IPS-NIHi7 (cell line): ENCODE measurements around the gene ATAD5.
"Not testable (repeated sequence)": the region's sequence is repeated elsewhere in the genome, so short reads cannot be mapped to it uniquely, and the experiment has no call there.

Source experiments
- DNase-seq: peaks from one replicate; pipeline ENCODE4 v3.0.0; 2012; ENCODE audit warnings: mixed read lengths; ENCODE audit errors: extremely low spot score

ATAD5 gene

GRCh38 chr17:30915833-30916611, 84.3 kb downstream of the ATAD5 start:
- no peak for DNase-seq

DNA sequence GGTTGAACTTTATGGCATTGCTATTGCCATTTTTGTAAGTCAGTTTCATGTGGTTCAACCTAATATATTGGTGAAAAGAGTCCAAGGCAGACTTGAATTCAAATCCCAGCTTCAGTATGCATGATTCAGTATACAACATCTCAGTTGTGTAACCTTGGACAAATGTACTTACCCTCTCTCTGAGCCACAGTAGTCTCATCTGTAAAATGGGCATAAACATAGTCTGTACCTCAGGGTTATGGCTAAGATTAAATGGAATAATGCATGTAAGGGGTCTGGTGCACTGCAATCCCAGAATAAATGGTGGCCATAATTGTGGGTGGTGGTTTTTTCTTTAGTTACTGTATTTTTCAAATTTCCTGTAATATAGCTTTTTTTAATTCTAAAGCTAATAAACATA, 85.3 kb downstream of the ATAD5 start:
- DNase-seq = no peak

GRCh38 chr17:30920282-30920681, 88.5 kb downstream of the ATAD5 start:
- peak; percentile 64 for DNase-seq

- DNase-seq = no peak
Measured at GRCh38 chr17:30920683-30921543, 89.1 kb downstream of the ATAD5 start.

DNA sequence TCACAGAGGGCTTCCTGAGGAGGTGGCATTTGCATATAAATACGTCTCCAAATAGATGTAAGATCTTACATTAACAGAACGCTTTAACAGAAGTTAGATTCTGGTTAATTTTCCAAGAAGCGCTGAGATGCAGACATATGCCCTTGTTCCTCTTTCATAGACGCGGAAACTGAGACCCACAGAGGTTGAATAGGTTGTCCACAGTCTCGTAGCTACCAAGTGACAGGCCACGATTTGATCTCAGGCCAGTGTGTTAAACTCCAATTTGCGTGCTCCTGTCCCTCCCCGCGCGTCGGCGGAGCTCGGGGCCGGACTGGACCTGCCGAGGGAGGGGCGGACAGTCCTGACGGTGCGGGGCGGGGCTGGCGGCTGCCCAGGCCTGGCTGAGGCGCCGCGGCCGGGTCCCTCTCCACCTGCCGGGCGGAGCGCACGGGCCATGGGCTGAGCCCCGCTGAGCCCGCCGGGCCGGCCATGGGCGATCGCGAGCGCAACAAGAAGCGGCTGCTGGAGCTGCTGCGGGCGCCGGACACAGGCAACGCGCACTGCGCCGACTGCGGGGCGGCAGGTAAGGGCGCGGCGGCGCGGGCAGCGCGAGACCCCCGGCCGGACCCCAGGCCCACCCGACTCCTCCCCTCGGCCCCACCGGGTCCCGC, 89.9 kb downstream of the ATAD5 start, which contains the start of gene ADAP2:
Gene ADAP2 (plus strand): TSS at position 402 of the 653 bp plus-strand sequence. CDS start 70 bp downstream, at position 472.
- peak; percentile 70 for DNase-seq

DNA sequence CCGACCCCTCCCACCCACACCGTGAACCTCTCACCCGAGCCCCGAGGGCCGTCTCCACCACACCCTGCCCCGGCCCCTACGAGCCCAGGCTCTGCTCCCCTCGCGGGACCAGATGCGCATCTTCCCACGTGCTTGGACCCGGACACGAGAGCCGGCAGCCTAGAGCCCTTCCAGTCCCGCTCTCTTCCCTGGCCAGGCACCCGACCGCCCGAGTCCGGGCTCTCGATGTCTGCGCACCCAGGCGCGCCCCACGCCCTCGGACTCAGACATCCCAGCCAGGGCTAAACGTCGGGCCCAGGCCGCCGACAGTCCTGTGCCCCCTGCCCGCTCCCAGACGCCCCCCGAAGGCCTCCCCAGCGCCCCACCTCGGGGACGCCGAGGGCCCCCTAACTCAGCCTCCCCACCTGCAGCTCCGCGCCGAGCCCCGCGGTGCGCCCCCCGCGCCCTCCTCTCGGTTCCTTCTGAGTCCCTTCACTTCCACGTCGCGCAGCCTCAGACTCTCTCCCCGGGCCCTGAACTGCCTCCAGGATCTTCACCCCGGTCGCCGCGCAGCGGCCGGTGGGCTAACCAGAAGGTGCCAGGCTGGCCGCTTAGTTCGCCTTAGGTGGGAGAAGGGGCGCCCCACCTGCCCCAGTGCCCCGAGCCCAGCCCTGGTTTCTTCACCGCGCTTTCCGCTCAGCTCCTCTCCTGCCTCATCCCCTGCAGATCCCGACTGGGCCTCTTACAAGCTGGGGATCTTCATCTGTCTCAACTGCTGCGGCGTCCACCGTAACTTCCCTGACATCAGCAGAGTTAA, 90.7 kb downstream of the ATAD5 start:
- DNase-seq = peak; percentile 36

DNA sequence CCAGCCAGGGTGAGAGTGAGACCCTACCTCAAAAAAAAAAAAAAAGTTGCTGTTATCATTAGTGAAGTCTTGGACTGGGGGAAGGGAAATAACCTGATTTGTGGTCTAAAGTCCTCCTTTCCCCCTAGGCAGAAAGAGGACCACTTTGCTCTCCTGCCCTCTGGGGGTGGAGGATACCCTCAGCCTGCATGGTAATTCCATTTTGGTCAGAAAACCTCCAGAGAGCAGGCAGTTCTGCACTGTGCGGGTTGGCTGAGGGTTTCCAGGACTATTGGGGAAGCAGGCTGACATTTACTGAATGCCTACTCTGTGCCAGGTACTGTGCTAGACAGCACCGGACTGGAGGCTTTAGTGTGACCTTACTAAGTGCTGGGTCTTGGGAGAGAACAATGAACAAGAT, 92.6 kb downstream of the ATAD5 start:
- DNase-seq = no peak

DNA sequence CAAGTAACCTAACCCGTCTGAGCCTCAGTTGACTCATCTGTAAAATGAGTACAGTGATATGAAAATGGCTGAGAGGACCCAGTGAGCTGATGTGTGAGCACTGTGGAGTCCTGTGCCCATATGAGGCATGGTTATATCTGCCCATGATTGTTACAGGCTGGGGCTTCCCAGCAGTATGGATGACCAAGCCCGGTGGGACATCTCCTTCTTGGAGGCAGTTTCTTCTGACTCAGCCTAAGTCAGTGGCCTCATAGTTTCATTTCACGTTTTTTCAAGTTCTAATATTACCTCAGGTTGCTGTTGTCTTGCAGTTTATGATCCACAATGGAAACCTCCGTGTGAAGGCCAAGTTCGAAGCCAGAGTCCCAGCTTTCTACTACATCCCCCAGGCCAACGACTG, 94.8 kb downstream of the ATAD5 start:
- DNase-seq = no peak

- DNase-seq = no peak
Measured at GRCh38 chr17:30927756-30928155, 96.0 kb downstream of the ATAD5 start.

GRCh38 chr17:30928584-30928983, 96.8 kb downstream of the ATAD5 start:
- no peak for DNase-seq

- DNase-seq = no peak
Measured at GRCh38 chr17:30929081-30929633, 97.4 kb downstream of the ATAD5 start.

GRCh38 chr17:30929861-30930260, 98.1 kb downstream of the ATAD5 start:
- DNase-seq = not testable (repeated sequence)

DNA sequence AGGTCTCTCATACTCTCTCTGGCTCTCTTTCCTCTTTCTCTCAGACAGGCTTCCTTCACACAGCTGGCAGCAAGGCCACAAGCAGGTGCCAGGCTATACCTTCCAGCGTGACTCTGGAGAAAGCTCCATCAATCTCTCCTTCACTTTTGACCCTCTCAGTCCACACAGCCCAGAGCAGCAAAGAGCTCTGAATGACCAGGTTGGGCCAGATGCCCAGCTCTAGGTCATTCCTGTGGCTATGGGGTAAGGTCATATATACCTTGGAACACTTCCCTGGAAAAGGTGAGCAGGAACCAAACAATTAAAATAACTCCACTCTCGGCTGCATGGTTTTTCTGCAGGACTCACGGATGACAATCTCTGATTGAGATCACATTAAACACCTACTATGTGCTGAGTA, 98.7 kb downstream of the ATAD5 start:
- no peak for DNase-seq

GRCh38 chr17:30931582-30931981, 99.8 kb downstream of the ATAD5 start:
- not testable (repeated sequence) for DNase-seq

GRCh38 chr17:30933966-30934365, 102.2 kb downstream of the ATAD5 start:
- DNase-seq = no peak

- DNase-seq = no peak
Measured at GRCh38 chr17:30939051-30939689, 107.4 kb downstream of the ATAD5 start.

DNA sequence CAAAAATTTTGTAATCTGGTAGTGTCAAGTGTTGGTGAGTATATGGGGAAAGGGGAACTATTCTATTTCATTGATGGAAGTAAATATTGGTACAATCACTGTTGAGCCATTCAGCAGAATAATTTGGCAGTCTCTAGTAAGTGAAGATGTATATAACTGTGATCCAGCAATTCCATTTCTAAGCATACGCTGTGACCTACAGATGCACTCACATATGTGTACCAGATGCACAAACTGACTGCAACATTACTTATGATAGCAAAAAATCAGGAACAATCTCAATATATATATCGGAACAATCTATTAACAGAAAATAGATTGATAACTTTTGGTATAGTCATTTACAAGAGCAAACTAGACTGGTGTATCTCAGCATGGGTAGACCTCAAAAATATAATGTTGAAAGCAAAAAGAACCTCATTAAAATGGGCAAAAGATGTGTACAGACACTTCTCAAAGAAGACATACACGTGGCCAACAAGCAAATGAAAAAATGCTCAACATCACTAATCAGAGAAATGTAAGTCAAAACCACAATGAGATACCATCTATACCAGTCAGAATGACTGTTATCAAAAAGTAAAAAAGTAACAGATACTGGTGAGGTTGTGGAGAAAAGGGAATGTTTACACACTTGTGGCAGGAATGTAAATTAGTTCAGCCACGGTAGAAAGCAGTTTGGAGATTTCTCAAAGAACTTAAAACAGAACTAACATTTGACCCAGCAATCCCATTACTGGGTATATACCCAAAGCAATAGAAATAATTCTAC, 110.7 kb downstream of the ATAD5 start:
- no peak for DNase-seq
